ENCODE data around the gene EAPP. TPM values are rescaled to one million over a fixed set of nuclear protein-coding genes. Genes with fewer than 3 reads are reported as not detected.

The EAPP gene
- total RNA-seq, 1 experiment from 2014 or later: 35.0 TPM

- H3K27ac Mint-ChIP-seq: no peak overlapping the region
- DNase-seq: no peak
Measured at GRCh38 chr14:34479694-34480093, 59.8 kb downstream of the EAPP start.

More at GRCh38 chr14:34479694-34480093, 59.8 kb downstream of the EAPP start:
- Histone ChIP-seq H2BK15ac (ENCODE audit: low read depth, low read length) (no peak overlapping the region), H3K4ac (ENCODE audit: low read depth, low read length) (no peak overlapping the region), H2AK5ac (ENCODE audit: insufficient read length, low read length) (no peak overlapping the region), H3T11ph (ENCODE audit: low read length) (no peak overlapping the region), H4K20me1 (ENCODE audit: control insufficient read depth, insufficient read depth, insufficient read length) (no peaks in the 10 kb centered on the region), H3K23ac (ENCODE audit: insufficient read length, low read depth, low read length) (no peak overlapping the region), H2AFZ (ENCODE audit: low read length) (no peak overlapping the region), H2BK12ac (ENCODE audit: insufficient read length, low read depth, low read length) (no peak overlapping the region), H3K23me2 (ENCODE audit: insufficient read length, low read depth, low read length, poor library complexity, severe bottlenecking) (no peaks in the 10 kb centered on the region), H3K14ac (ENCODE audit: insufficient read depth, low read length) (no peak overlapping the region), H3K27me3 (ENCODE audit: insufficient read depth, low read length) (no peaks in the 10 kb centered on the region), H3K18ac (ENCODE audit: insufficient read length, low read depth, low read length) (no peak overlapping the region), H3K56ac (ENCODE audit: insufficient read length, low read depth, low read length) (no peak overlapping the region), H3K9me3 (ENCODE audit: control insufficient read depth, low read depth, low read length) (no peaks in the 10 kb centered on the region), H2BK120ac (ENCODE audit: low read depth, low read length, poor library complexity, severe bottlenecking) (no peak overlapping the region), H4K91ac (ENCODE audit: insufficient read length, low read depth, low read length) (no peak overlapping the region), H3K27ac (ENCODE audit: insufficient read length, low read depth, low read length) (no peak overlapping the region), H4K8ac (replicated peaks; ENCODE audit: insufficient read length, low read depth, low read length) (no peak overlapping the region), H4K5ac (ENCODE audit: insufficient read length, low read depth, low read length) (no peak overlapping the region), H3K4me2 (ENCODE audit: insufficient read depth, insufficient read length, low read length) (no peak overlapping the region), H3K4me1 (ENCODE audit: insufficient read depth, low read length) (no peaks in the 10 kb centered on the region), H2BK5ac (ENCODE audit: insufficient read length, low read length) (no peak overlapping the region), H3K9ac (ENCODE audit: extremely low read depth, insufficient read length, low read length) (no peak overlapping the region), H3K79me1 (ENCODE audit: insufficient read depth, low read depth, low read length, poor library complexity, severe bottlenecking) (no peaks in the 10 kb centered on the region), H3K79me2 (ENCODE audit: insufficient read depth, low read length) (no peaks in the 10 kb centered on the region), H2BK20ac (ENCODE audit: low read depth, low read length, poor library complexity, severe bottlenecking) (no peak overlapping the region)
- TF ChIP-seq CTCF (conservative IDR thresholded peaks at IDR 0.05): no peak
- WGBS (ENCODE audit: extremely low coverage, insufficient read length, low lambda C conversion rate): no CpG with 5 or more reads among the region's 4 CpGs
- Mint-ChIP-seq H3K27me3 (ENCODE audit: low read depth) (peaks cover 1% of the 10 kb centered on the region; the same call in 1 of the 2 replicates), H3K4me1 (peaks cover 9% of the 10 kb centered on the region in 2 experiments), H3K36me3 (ENCODE audit: insufficient read depth in 1 of 3, low read depth in 3 of 3) (peaks cover 0 to 5% (median 0%) of the 10 kb centered on the region in 3 experiments; a peak in 1 of 7 replicates), H3K4me3 (no peak overlapping the region), H3K9me3 (peaks cover 0 to 2% of the 10 kb centered on the region in 2 experiments; a peak in 2 of 5 replicates)

Data from H9 (cell line).